Activated naive CD4-positive, alpha-beta T cell treated with Interleukin-2 at 50 U/mL for 16 hours (primary cell): Measurements from ENCODE around the gene MICAL2.

Experiments
- DNase-seq: peaks from one replicate; pipeline ENCODE4 v3.0.0-alpha.2; 2020

MICAL2 gene

DNA sequence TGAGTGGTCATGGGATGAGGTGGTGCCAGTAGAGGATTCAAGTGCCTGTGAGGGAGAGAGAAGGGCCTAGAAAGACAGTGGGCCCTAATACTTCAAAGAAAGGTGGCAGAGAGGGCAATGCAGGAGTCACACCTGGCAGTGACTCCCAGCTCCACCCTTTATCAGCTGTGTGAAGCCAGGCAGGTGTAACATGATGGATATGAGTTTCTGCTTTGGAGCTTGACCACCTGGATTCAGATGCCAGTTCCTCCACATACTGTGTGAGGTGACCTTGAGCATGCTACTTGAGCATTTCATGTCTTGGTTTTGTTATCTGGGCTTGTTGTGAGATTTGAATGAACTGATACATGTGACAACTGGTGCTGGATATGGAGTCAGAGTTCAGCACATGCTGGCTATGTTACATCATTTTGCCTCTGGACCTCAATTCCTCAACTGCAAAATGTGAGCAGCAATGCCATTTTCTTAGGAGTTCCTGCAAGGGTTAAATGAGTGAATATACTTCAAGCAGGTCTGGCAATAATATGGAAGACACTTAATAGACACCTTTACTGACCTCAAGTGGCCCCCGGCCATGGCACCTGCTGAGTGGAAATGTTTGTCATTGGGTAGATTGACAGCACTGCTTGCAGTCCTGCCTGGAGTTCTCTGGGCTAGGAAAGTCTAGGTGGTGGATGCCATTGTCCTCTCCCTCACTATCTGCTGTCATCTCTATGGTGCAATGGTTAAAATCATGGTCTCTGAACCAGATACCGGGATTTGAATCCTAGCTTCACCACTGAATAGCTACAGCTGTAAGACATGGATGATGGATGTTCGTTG lies 83.3 kb downstream of the MICAL2 start:
- no peak for DNase-seq

DNA sequence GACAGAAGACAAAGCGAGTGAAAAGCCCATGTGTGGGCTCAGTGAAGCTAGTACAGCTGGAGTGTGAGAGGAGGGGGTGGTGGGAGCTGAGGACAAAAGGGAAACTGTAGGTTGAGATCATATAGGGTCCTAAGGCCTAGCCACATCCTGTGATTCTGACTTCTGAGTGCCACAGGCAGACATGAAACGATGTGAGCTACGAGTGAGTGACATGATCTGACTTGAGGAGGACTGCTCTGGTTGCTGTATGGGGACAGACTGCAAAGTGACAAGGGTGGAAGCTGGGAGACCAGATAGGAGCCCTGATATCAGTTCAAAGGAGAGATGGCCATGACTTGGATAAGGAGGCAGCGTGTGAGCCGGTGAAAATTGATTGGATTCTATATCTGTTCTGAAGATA lies 85.4 kb downstream of the MICAL2 start:
- peak; percentile 58 for DNase-seq

DNA sequence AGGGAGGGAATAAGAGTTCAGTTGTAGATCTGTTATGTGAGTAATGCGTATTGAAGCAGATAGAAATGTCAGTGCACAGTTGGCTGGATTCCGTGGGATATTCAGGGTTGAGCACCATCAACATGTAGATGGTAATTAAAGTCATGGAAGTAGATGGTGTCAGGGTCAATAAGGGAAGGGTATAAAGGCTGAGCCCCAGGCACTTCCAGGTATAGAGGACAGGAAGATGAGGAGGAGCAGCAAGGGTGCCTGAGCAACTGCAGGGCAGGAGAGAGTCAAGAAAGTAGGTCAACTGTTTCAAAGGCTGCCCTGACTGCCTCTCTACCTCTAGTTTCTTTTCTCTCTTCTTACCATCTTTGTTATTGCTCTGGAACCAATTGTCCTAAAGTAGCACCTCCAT lies 85.9 kb downstream of the MICAL2 start:
- no peak for DNase-seq

DNA sequence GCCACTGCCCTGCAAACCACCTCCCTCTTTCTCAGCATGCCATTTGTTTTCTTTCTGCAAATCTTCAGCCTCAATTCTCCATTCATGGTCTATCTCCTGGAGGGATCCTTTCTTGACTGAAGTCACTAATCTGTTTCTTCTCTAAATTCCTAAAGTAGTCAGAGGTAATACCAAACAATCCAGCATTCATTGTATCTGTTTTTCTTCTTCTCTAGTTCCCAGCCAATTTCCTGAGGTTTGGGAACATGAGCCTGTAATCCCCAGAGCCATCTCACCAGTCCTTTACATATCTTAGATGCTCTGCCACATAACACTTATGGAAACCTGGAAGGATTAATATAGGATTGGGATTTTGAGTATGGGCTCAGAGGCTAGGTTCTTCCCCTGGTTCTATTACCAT lies 86.5 kb downstream of the MICAL2 start:
- no peak for DNase-seq

DNA sequence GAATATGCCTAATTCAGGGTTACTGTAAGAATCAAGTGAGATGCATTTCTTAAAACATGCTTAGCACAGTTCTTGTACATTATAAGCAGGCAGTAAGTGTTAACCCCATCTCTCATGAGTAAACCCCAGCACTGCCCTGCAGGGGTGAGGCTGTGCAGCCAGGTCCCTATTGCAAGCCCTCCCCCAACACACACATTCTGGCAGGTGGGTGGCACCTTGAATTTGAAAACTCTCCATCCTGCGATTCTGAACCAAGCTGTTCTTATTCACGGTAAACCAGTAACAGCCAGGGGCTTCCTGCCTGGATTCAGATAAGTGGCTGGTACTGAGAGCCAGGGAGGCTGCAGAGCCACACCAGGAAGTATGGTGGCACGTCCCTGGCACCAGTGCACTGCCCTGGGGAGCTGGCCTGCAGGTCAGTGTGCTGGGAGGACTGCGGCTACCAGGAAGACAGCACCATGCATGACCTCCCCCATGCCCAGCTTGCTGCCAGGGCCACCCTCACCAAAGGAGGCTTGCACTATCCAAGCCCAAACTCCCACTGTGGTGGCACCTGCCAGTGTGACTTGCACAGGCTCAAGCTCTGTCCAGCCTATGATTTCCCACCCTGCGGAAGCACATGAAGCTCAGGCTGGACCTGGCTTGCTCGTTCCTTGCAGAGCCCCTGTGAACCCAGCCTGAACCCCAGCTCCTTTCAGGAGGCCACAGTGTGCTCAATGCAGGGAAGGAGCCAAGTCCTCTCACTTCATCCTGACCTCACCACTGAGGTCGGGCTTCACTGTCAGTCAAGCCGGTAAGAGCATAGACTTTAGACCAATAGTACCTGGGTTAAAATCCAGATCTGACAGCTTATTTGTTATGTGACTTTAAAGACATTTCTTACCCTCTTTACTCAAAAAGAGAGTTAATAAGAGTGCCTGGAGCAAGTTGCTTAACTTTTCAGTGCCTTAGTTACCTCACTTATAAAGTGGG lies 88.1 kb downstream of the MICAL2 start:
- DNase-seq: no peak

DNA sequence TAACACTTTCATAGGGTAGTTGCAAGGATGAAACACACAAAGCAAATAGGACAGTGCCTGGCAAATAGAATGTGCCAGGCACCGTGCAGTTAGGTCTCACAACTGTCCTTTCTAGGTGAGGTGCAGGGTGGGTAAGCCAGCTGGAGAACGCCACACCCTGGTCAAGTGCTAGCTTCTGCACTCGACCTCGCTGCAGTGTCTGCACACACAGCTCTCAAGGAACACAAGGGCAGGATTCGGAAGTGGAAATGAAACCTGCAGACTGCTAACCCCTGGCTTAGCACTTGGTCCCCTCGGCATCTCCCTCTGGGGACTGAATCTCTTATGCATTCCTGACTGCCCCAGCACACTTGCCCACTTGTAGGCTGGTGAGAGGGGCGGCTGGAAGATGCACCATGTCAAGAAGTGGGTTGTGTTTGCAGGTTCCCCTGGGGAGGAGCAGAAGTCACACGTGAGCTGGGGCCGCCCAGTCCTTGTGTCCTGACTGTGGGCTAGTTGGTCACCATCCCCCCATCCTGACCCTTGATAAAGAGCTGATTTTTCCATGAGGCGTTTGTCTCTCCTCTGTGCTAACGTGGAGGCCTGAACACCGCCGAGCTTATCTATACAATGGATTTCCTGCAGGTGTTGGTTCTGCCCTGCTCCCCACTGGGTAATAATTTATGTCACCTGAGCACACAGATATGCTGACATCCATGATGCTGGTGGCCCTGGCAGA lies 89.0 kb downstream of the MICAL2 start:
- DNase-seq: no peak

DNA sequence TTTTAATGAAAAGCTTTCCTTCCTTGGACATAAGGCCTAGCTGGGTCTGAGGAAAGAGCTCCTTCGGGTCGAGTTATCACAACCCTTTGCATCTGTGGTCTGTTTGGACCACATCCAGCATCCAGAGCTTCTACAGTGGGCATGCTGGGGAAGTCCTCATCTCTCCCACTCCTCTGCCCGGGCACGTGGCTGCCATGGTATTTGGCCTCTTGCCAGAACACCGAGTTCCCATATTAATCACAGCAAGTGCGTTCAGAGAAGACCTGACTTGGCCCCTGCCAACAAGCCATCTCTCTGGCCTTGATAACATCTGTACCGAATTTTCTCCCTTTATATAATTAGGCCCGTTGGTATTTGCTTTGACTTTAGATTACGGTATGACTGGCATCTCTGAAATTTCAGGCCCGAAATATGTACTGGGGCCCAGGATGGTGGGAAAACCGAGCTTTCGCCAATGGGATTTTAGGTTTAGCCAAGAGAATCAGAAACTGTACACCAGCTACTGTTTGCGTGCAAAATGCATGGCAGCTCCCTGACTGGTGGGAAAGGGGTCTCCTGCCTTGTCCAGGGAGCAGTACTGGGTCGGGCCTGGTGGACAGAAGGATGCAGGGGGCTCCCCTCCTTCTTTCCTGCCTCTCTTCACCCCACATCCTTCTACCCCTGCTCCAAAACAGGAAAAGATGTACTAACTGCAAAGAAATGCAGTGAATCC lies 90.0 kb downstream of the MICAL2 start:
- peak; percentile 53 for DNase-seq

DNA sequence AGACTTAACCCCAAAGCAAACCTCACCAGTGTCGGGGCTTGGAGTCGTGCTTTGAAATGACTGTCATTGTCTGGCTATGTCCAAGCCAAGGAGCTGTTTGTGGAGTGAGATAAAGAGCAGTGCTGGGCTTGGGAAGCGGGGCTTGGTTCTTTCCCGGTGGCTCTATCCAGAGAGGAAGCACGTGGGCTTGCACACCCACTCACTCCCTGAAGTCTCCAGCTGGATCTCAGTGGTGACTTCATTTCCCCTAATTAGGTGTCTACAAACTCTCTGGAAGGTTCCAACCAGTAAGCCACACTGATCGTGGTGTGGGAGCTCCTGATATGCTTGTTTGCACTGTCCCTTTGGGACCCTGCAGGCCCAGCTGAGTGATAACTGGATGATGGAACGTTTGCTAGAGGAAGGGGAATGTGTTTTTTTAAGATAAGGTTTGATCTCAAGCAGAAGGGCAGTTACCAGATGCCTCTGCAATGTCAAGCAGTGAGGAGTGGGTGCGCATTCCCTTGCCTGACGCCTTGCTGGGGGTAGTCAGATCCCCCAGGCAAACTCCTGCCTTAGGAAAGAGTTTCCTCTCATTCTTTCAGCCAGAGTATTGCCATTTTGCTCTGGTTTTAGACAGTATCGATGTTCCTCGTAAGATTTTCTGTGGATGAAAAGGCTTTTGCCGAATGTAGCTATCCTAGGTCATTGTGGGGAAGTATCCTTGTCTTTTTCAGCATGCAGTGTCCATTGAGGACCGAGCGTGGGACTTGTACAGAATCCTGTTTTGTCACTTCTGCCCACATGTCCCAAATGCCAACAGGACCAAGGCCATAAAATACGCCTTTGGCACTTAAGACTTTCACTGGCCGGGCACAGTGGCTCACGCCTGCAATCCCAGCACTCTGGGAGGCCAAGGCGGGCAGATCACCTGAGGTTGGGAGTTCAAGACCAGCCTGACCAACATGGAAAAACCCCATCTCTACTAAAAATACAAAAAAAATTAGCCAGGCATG lies 90.9 kb downstream of the MICAL2 start:
- no peak for DNase-seq

DNA sequence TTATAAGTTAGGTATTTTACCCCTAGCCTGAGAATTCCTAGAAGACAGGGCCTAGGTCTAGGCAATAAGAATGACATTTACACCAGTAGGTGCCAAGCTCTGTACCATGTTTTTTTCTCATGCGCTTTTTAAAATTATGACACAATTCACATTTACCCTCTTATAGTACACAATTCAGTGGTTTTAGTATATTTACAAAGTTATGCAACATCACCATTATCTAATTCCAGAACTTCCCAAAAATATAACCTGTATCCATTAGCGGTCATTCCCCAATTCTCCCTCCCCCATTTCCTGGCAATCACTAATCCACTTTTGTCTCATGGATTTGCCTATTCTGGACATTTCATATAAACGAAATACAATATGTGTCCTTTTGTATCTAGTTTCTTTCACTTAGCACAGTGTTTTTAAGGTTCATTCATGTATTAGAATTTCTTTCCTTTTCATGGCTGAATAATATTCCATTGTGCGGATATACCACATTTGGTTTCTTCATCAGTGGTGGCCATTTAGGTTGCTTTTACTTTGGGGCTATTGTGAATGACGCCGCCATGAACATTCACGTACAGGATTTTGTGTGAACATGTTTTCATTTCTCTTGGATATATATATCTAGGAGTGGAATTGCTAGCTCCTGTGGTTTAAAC lies 92.4 kb downstream of the MICAL2 start:
- no peak for DNase-seq

DNA sequence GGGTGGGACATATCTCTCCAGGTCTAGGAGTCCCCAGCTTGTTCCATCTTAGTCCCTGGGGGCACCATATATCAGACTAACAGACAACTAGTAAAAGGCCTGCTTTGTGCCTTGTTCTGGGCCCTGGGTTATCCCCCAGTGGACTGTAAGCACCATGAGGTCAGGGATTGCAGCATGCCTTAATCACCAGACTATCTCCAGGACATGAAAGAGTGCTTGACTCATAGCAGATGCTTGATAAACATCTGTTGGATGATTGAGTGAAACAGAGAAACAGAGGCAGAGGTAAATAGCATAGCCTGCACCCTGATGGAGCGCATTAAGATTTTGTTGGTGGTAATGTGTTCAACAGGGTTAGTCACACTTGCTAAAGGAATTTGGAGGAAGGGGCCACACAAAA lies 94.1 kb downstream of the MICAL2 start:
- no peak for DNase-seq

DNA sequence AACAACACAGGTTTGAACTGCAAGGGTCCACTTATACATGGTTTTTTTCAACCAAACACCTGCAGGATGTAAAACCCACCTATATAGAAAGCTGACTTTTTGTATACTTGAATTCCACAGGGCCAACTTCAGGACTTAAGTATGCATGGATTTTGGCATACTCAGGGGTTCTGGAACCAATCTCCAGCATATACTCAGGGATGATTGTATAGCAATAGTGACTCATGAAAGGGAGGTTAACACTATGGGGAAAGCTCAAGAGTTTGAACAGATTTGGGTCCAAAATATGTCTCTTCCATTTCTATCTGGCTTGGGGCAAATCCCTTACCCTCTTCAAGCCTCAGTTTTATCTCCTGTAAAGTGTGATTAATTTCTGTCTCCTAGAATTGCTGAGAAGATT lies 94.9 kb downstream of the MICAL2 start:
- DNase-seq: no peak

DNA sequence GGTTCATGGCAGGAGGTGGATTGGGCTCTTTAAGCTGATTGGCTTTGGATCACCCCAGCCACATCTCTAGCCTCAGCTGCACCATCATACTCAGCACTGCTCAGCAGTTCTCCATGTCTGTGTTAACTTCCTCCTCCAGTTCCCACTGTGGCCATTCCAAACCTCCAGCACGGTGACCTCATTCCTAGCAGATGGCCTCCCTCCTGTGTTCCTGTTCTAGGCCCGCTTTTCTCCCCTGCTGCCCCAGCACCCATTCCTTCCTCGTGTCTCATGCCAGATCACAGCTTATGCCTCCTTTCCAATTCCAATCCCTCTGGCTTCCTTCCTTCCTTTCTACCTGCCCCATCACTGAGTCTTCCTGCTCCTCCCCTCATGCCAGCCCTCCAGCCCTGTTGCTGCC lies 96.1 kb downstream of the MICAL2 start:
- no peak for DNase-seq

DNA sequence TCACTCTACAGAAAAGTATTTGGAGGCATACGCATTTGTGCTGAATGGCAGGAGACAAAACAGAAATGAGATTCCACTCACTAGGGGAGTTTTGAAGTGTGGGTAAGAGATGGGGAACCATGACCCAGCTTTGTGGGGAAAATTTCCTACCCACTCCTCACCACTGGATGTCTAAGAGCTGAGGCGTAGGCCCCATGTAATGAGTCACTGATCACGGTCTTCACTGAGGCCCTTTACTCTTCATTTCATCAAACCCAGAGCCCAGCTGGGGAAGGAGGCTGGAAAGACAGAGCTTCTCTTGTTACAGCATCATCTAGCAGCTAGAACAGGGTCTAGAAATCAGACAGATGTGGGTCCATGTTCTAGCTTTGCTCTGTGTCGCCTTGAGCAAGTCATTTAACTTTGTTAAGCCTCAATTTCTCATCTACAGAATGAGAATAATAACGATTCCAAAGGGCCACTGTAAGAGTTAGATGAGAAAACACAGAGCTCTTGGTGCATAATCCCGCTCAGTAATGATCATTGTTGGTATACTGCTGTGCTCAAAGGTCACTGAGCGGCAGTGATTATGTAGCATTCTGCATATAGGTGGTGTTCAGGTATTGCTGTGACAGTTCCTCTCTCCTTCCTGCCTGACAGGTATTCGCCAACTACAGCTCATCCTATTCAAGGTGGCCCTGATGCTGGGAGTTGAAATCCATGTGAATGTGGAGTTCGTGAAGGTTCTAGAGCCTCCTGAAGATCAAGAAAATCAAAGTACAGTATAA lies 97.2 kb downstream of the MICAL2 start:
- DNase-seq: peak; percentile 65

DNA sequence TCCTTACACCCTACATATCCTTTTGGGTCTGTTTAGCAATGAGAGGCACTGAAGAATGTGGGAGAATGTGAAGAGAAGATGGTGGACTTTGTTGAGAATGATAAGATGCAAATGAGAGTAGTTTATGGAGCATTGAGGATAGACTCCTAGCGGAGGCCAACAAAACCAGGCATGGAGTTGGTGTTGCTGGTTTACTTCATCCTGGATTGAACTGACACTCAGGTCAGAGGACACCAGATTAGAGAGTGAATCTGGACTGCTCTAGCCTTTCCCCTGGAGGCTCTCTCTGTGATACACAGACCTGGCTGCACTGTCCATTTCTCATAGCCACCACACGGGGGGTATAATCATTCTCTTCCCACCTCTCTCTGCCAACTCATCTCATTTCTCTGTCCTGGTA lies 98.7 kb downstream of the MICAL2 start:
- DNase-seq: no peak

DNA sequence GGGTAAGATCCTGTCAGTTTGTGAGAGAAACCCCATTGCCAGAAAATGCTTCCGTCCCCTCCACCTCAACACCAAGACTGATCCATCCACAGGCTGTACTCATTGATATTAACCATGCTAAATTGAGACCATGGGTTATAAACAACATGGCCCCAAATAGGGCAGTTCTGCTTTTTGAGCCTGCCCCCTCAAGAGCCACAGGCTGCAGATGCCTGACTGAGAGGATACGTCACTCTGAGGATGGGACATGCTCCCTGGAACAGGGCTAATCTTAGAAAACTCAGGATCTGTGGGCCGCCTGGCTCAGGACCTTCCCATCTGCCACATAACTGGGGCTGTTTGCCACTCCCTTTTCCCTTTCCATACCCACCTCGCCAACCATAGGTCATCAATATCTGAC lies 99.8 kb downstream of the MICAL2 start:
- no peak for DNase-seq

DNA sequence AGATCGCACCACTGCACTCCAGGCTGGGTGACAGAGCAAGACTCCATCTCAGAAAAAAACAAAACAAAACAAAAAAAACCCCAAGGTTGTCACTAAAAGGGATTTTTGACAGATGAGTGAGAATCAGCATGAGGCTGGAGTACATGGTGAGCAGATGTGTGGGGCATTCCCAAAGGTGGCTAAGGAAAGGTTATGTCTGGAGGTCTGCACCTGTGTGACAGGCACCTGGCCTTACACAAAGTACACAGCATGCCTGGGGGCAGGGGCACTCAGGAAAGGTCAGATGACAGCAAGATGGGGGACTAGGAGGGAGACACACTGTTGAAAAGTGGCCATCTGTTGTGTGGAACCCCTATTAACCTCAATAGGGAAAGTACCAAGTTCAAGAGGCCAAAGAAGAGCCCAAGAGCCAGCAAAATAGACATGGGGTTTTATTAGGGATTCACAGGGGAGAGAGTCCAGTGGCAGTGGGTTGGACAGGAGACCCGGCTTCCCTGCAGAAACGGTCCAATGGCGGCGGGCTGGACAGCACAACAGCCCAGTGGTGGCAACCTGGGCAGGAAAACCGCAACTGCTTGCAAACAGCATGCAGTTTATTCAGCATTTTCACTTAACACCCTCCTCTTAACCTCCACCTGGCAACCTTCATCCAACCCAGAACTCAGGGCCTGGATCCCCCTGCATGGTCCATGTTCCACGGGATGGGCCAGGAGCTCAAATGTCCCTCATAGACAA lies 101.1 kb downstream of the MICAL2 start:
- no peak for DNase-seq

DNA sequence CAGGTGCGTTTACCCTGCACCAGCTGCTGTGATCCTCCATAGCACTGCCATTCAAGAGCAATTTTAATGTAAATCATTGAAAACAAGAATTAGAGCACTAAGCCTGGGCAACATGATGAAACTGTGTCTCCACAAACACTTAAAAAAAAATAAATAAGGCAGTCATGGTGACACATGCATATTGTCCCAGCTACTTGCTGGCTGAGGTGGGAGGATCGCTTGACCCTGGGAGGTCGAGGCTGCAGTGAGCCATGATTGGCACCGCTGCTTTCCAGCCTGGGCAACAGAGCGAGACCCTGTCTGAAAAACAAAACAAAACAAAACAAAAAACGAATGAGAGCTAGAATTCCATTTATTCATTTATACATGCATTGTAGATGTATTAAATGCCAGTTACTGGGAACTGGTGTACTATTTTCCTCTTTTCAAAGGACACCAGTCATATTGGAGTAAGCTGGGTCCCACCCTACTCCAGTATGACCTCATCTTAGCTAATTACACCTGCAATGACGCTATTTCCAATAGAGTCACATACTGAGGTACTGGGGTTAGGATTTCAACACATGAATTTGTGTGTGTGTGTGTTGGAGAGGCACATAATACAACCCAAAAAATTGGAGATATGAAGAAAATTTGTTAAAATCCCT lies 101.9 kb downstream of the MICAL2 start:
- DNase-seq: no peak

DNA sequence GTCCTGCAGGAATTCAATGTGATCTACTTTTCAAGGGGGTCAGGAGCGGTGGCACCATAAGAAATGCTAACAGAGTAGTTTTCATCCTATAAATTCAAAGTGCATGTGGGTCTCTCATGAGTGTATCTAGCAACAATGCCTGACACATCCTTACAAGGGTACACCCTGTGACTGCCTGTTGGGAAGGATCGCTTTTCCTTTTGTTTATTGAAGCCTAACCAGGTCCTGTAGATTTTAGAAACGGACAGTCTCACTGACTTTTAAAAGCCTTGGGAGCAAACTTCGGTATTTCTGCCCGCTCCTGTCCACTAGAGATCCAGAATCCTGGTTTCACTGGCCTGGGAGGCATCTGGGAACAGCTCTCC lies 102.4 kb downstream of the MICAL2 start:
- no peak for DNase-seq

DNA sequence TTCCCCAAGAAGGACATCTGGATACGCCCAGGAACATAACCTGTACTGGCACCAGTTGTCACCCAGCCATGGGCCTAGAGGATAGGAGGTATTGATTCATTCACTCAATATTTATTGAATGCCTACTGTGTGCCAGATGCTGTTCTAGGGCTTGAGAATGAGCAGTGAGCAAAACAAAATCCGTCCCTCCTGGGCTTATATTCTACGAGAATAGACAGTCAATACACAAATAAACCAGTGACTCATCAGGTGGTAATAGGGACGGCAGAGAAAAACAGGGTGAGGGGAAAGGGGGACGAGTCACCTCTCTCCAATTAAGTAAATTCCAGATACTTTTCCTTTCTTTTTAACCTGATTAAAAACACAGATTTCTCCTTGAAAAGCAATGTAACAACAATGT lies 103.5 kb downstream of the MICAL2 start:
- DNase-seq: no peak
